HCT116 (cell line): ENCODE results near the gene PRKCA.

Experiments used
- CTCF ChIP-seq, 3 experiments: fragments of 200-600 bp in 1 of 3; sonication (generic) in 1 of 3; IDR thresholded peaks in 2 of 3; conservative IDR thresholded peaks in 1 of 3; 2 replicates each; pipeline ENCODE4 v1.5.1; 2012 to 2017; ENCODE audit warnings: low read depth in 2 of 3, low read length in 2 of 3, antibody characterized with exemption in 1 of 3, borderline replicate concordance in 1 of 3, control low read depth in 1 of 3, mild to moderate bottlenecking in 1 of 3, mixed read lengths in 1 of 3, mixed run types in 1 of 3, moderate library complexity in 1 of 3; ENCODE audit not compliant: insufficient read depth in 1 of 3
- EGR1 ChIP-seq: IDR thresholded peaks from 2 replicates; pipeline ENCODE4 v1.6.1; 2012; ENCODE audit warnings: low read depth
- FOSL1 ChIP-seq: IDR thresholded peaks from 2 replicates; pipeline ENCODE4 v1.6.1; 2012; ENCODE audit warnings: low read depth
- MAX ChIP-seq: IDR thresholded peaks from 2 replicates; pipeline ENCODE4 v1.6.1; 2012
- POLR2A ChIP-seq: IDR thresholded peaks from 2 replicates; pipeline ENCODE4 v1.7.0; 2011; ENCODE audit warnings: borderline replicate concordance; ENCODE audit not compliant: insufficient read depth, insufficient read length; ENCODE audit errors: extremely low read depth
- POLR2AphosphoS5 ChIP-seq: IDR thresholded peaks from 2 replicates; pipeline ENCODE4 v1.6.1; 2011; ENCODE audit warnings: mild to moderate bottlenecking, low read depth, low read length, moderate library complexity
- SIN3A ChIP-seq: IDR thresholded peaks from 2 replicates; pipeline ENCODE4 v1.6.1; 2012; ENCODE audit warnings: low read depth

GRCh38 chr17:66420961-66421371, 118.6 kb downstream of the PRKCA start:
- TF ChIP-seq CTCF (IDR thresholded peaks at IDR 0.05 in 2 of 3, conservative IDR thresholded peaks at IDR 0.05 in 1 of 3; ENCODE audit: borderline replicate concordance in 1 of 3, insufficient read depth in 1 of 3, low read depth in 2 of 3, low read length in 2 of 3), result no peak
- TF ChIP-seq POLR2A, result no peak
- TF ChIP-seq MAX, result no peak
- no peak for TF ChIP-seq SIN3A
- no peak for TF ChIP-seq FOSL1
- no peak for TF ChIP-seq EGR1
- no peak for TF ChIP-seq POLR2AphosphoS5
